SK-N-SH treated with all-trans-retinoic acid at 6 μM for 48 hours (cell line): ENCODE measurements around the gene LONRF2.

Experiments
- ATAC-seq: fragments of 200-7000 bp; cut with Tn5 transposase; 3 replicates; pipeline ENCODE4 v1.9.1; 2020; ENCODE audit warnings: mild to moderate bottlenecking, moderate library complexity
- ARNTL ChIP-seq: fragments of 450-650 bp; formaldehyde crosslinking; IDR thresholded peaks from 2 replicates; pipeline ENCODE4 v1.5.0; 2020; ENCODE audit warnings: low read depth, mild to moderate bottlenecking, moderate library complexity, borderline replicate concordance
- CSDC2 ChIP-seq: fragments of 250-450 bp; sonication (Bioruptor Pico); IDR thresholded peaks from 2 replicates; pipeline ENCODE4 v1.5.0; 2020; ENCODE audit warnings: mild to moderate bottlenecking, moderate library complexity
- ESRRG ChIP-seq: fragments of 250-450 bp; sonication (Bioruptor Pico); IDR thresholded peaks from 2 replicates; pipeline ENCODE4 v1.6.1; 2021; ENCODE audit warnings: mild to moderate bottlenecking
- GLIS3 ChIP-seq: fragments of 250-450 bp; sonication (Bioruptor Pico); IDR thresholded peaks from 2 replicates; pipeline ENCODE4 v1.5.0; 2020; ENCODE audit warnings: mild to moderate bottlenecking, moderate library complexity
- ISL1 ChIP-seq: fragments of 250-450 bp; sonication (Bioruptor Pico); IDR thresholded peaks from 2 replicates; pipeline ENCODE4 v2.1.2; 2022; ENCODE audit warnings: mild to moderate bottlenecking, moderate library complexity
- PATZ1 ChIP-seq: fragments of 250-450 bp; sonication (Bioruptor Pico); IDR thresholded peaks from 2 replicates; pipeline ENCODE4 v1.8.0; 2020; ENCODE audit warnings: mild to moderate bottlenecking, moderate library complexity, borderline replicate concordance
- POU6F1 ChIP-seq: fragments of 250-450 bp; sonication (Bioruptor Pico); IDR thresholded peaks from 2 replicates; pipeline ENCODE4 v1.8.0; 2021; ENCODE audit warnings: low read depth, mild to moderate bottlenecking, moderate library complexity, borderline replicate concordance
- PPARA ChIP-seq: fragments of 250-450 bp; sonication (Bioruptor Pico); IDR thresholded peaks from 2 replicates; pipeline ENCODE4 v1.5.0; 2020; ENCODE audit warnings: mild to moderate bottlenecking, borderline replicate concordance
- TCF4 ChIP-seq: fragments of 250-450 bp; sonication (Bioruptor Pico); IDR thresholded peaks from 2 replicates; pipeline ENCODE4 v1.8.0; 2021; ENCODE audit warnings: mild to moderate bottlenecking, moderate library complexity, borderline replicate concordance
- ZC3H10 ChIP-seq: fragments of 250-450 bp; sonication (Bioruptor Pico); IDR thresholded peaks from 2 replicates; pipeline ENCODE4 v1.5.1; 2021; ENCODE audit warnings: mild to moderate bottlenecking, moderate library complexity
- ZFP3 ChIP-seq: fragments of 250-450 bp; sonication (Bioruptor Pico); IDR thresholded peaks from 2 replicates; pipeline ENCODE4 v1.5.0; 2020; ENCODE audit warnings: mild to moderate bottlenecking, moderate library complexity
- ZFP30 ChIP-seq: fragments of 450-650 bp; formaldehyde crosslinking; IDR thresholded peaks from 2 replicates; pipeline ENCODE4 v1.5.0; 2022; ENCODE audit warnings: mild to moderate bottlenecking, moderate library complexity
- ZNF565 ChIP-seq: fragments of 450-650 bp; formaldehyde crosslinking; conservative IDR thresholded peaks from 2 replicates; pipeline ENCODE4 v1.5.0; 2020; ENCODE audit warnings: low read depth, mild to moderate bottlenecking, moderate library complexity
- TF ChIP-seq, protein P1 (sequence below): fragments of 250-450 bp; sonication (Bioruptor Pico); IDR thresholded peaks from 2 replicates; pipeline ENCODE4 v1.5.0; 2020; ENCODE audit warnings: mild to moderate bottlenecking, moderate library complexity
- TF ChIP-seq, protein P2 (sequence below): fragments of 250-450 bp; sonication (Bioruptor Pico); IDR thresholded peaks from 2 replicates; pipeline ENCODE4 v1.5.1; 2021; ENCODE audit warnings: mild to moderate bottlenecking, moderate library complexity

LONRF2 gene

GRCh38 chr2:100264651-100265050 lies 57.6 kb downstream of the LONRF2 start:
- no peak for ATAC-seq

DNA sequence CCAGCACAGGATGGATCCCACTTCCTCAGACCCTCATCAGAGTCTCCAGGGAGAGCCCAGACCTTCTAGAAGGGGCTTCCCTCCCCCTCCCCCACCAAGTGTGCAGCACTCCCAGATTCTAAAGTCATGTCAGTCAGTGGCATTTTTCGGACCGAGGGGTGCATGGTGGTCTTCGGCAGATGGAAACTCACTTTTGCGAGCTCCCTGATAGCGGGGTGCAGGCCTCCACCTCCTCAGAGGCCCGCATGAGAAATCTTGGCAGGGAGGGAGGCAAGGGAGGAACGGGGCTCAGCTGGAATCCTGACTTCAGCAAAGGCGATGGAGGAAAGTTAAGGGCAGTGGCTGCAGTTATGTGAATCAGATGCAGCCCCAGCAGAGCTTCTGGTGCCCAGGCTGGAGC lies 58.2 kb downstream of the LONRF2 start:
- ATAC-seq = no peak

More at GRCh38 chr2:100264651-100265050, 57.6 kb downstream of the LONRF2 start:
- TF ChIP-seq ISL1 (CRISPR knock-in tag) = no peak
- no peak for TF ChIP-seq PPARA (CRISPR knock-in tag)
- no peak for TF ChIP-seq GLIS3 (CRISPR knock-in tag)
- no peak for TF ChIP-seq ARNTL (CRISPR knock-in tag)
- TF ChIP-seq CSDC2 (CRISPR knock-in tag) = no peak
- TF ChIP-seq ESRRG (CRISPR knock-in tag) = no peak
- no peak for TF ChIP-seq ZC3H10 (CRISPR knock-in tag)
- no peak for TF ChIP-seq POU6F1 (CRISPR knock-in tag)
- TF ChIP-seq, protein P1, sequence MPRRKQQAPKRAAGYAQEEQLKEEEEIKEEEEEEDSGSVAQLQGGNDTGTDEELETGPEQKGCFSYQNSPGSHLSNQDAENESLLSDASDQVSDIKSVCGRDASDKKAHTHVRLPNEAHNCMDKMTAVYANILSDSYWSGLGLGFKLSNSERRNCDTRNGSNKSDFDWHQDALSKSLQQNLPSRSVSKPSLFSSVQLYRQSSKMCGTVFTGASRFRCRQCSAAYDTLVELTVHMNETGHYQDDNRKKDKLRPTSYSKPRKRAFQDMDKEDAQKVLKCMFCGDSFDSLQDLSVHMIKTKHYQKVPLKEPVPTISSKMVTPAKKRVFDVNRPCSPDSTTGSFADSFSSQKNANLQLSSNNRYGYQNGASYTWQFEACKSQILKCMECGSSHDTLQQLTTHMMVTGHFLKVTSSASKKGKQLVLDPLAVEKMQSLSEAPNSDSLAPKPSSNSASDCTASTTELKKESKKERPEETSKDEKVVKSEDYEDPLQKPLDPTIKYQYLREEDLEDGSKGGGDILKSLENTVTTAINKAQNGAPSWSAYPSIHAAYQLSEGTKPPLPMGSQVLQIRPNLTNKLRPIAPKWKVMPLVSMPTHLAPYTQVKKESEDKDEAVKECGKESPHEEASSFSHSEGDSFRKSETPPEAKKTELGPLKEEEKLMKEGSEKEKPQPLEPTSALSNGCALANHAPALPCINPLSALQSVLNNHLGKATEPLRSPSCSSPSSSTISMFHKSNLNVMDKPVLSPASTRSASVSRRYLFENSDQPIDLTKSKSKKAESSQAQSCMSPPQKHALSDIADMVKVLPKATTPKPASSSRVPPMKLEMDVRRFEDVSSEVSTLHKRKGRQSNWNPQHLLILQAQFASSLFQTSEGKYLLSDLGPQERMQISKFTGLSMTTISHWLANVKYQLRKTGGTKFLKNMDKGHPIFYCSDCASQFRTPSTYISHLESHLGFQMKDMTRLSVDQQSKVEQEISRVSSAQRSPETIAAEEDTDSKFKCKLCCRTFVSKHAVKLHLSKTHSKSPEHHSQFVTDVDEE = no peak
- no peak for TF ChIP-seq ZNF565 (CRISPR knock-in tag)
- TF ChIP-seq ZFP30 (CRISPR knock-in tag) = no peak
- TF ChIP-seq, protein P2, sequence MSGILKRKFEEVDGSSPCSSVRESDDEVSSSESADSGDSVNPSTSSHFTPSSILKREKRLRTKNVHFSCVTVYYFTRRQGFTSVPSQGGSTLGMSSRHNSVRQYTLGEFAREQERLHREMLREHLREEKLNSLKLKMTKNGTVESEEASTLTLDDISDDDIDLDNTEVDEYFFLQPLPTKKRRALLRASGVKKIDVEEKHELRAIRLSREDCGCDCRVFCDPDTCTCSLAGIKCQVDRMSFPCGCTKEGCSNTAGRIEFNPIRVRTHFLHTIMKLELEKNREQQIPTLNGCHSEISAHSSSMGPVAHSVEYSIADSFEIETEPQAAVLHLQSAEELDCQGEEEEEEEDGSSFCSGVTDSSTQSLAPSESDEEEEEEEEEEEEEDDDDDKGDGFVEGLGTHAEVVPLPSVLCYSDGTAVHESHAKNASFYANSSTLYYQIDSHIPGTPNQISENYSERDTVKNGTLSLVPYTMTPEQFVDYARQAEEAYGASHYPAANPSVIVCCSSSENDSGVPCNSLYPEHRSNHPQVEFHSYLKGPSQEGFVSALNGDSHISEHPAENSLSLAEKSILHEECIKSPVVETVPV (CRISPR knock-in tag) = no peak
- TF ChIP-seq ZFP3 (CRISPR knock-in tag) = no peak

More for the DNA sequence above, 58.2 kb downstream of the LONRF2 start:
- TF ChIP-seq PATZ1 (no peak), ARNTL (CRISPR knock-in tag) (no peak), TCF4 (CRISPR knock-in tag) (no peak)
- TF ChIP-seq, protein P1 = no peak
